ENCODE data around the gene METTL24.

METTL24 gene

GRCh38 chr6:110211753-110212152 is 146.4 kb downstream of the METTL24 start:
- TF ChIP-seq CTCF (IDR thresholded peaks at IDR 0.05), result no peak
- Histone ChIP-seq H3K4me3 (ENCODE audit: low read depth in 1 of 2, low read length in 1 of 2) (no peak overlapping the region), H3K27me3 (no peaks in the 10 kb centered on the region), H3K9me3 (no peaks in the 10 kb centered on the region), H3K36me3 (peaks cover 91% of the 10 kb centered on the region), H3K4me1 (ENCODE audit: control insufficient read depth in 1 of 2, insufficient read depth in 1 of 2, low read depth in 1 of 2, low read length in 1 of 2) (no peaks in the 10 kb centered on the region), H3K27ac (no peak overlapping the region)

DNA sequence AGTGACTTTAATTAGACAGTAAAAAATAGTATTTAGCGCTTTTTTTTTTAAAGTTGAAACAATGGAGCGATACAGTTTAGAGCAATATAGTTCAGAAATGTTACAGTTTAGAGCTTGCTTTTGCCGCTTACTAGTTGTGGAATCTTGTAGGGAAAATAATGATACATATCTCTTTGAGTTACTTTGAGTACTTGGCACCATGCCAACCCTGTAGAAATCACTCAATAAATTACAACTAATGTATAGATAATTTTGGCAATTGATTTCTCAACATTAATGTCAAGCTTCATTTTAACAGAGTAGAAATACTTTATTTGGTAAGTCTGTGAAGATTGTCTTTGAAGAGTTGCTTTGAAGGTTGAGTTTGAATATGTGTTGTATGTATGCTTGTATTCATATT is 150.5 kb downstream of the METTL24 start:
- Histone ChIP-seq H3K9me3 (no peaks in the 10 kb centered on the region), H3K4me3 (ENCODE audit: low read depth in 1 of 2, low read length in 1 of 2) (no peak overlapping the region), H3K27ac (no peak overlapping the region), H3K27me3 (no peaks in the 10 kb centered on the region), H3K36me3 (peaks cover 55% of the 10 kb centered on the region), H3K4me1 (ENCODE audit: control insufficient read depth in 1 of 2, insufficient read depth in 1 of 2, low read depth in 1 of 2, low read length in 1 of 2) (no peaks in the 10 kb centered on the region)
- no peak for TF ChIP-seq CTCF (IDR thresholded peaks at IDR 0.05)

GRCh38 chr6:110201151-110201884 is 156.8 kb downstream of the METTL24 start:
- Histone ChIP-seq H3K27ac (no peak overlapping the region), H3K27me3 (no peaks in the 10 kb centered on the region), H3K4me3 (ENCODE audit: low read depth in 1 of 2, low read length in 1 of 2) (no peak overlapping the region), H3K4me1 (ENCODE audit: control insufficient read depth in 1 of 2, insufficient read depth in 1 of 2, low read depth in 1 of 2, low read length in 1 of 2) (no peaks in the 10 kb centered on the region), H3K9me3 (no peaks in the 10 kb centered on the region), H3K36me3 (peaks cover 17% of the 10 kb centered on the region)
- TF ChIP-seq CTCF (IDR thresholded peaks at IDR 0.05), result no peak

DNA sequence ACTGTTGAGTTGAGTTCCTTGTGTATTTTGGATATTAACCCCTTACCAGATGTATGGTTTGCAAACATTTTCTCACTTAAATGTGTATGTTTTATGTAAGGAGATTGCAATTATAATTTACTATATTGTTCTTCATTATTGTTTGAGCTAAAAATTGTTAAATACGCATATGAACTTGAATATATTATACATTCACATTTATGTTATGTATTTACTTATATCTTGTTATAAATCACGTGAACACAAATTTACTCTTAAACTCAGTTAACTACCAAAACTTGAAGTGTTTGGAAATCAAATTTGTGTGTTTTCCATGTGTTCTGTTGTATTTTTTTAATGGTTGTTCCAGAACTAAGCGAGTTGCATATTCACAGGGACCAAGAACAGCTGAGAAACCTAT is 159.6 kb downstream of the METTL24 start:
- Histone ChIP-seq H3K4me1 (ENCODE audit: control insufficient read depth in 1 of 2, insufficient read depth in 1 of 2, low read depth in 1 of 2, low read length in 1 of 2) (no peaks in the 10 kb centered on the region), H3K27me3 (no peaks in the 10 kb centered on the region), H3K9me3 (no peaks in the 10 kb centered on the region), H3K27ac (no peak overlapping the region), H3K4me3 (ENCODE audit: low read depth in 1 of 2, low read length in 1 of 2) (no peak overlapping the region), H3K36me3 (peaks cover 23% of the 10 kb centered on the region)
- no peak for TF ChIP-seq CTCF (IDR thresholded peaks at IDR 0.05)

DNA sequence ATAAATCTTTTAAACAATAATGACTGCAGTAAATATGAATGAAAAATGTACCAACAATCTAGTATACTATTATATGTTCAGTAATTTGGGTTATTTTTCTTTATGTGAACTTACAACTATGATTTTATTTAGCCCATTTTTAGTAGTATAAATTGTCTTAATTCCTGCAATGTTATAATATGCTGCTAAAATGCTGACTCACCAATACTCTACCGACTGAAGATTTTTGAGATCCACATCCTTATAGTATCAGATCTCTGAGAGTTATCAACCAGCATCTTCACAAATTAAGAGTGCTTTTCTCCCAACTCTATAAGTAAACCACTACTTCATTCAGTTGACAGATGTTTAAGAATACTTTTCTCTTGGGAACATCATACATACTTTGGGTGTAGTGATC is 161.3 kb downstream of the METTL24 start:
- peaks cover 25% of the 10 kb centered on the region for H3K36me3 ChIP-seq
- no peak overlapping the region for H3K27ac ChIP-seq
- H3K4me1 ChIP-seq (ENCODE audit: control insufficient read depth in 1 of 2, insufficient read depth in 1 of 2, low read depth in 1 of 2, low read length in 1 of 2), result no peaks in the 10 kb centered on the region

More for the DNA sequence above, 161.3 kb downstream of the METTL24 start:
- no peaks in the 10 kb centered on the region for H3K9me3 ChIP-seq
- TF ChIP-seq CTCF (IDR thresholded peaks at IDR 0.05), result no peak
- no peaks in the 10 kb centered on the region for H3K27me3 ChIP-seq
- H3K4me3 ChIP-seq (ENCODE audit: low read depth in 1 of 2, low read length in 1 of 2), result no peak overlapping the region
